ENCODE data around the gene PSMB8.

GRCh38 chr6:32832535-32832934, 11.3 kb downstream of the PSMB8 start:
- TF ChIP-seq CTCF (IDR thresholded peaks at IDR 0.05; ENCODE audit: low read depth, low read length, poor library complexity, severe bottlenecking) (no peak), EZH2phosphoT487 (IDR thresholded peaks at IDR 0.05; ENCODE audit: borderline replicate concordance, low read length) (no peak)

All from DOHH2 (cell line).